ENCODE results near the gene SH3PXD2B.
A peak's percentile ranks its signal among the peaks of the same experiment; 100 is the strongest.
"Not testable (repeated sequence)": the region's sequence is repeated elsewhere in the genome, so short reads cannot be mapped to it uniquely, and the experiment has no call there.

Gene SH3PXD2B

GRCh38 chr5:172485511-172486202, 31.3 kb upstream of the SH3PXD2B start:
- DNase-seq: no peak

GRCh38 chr5:172484664-172485063, 30.3 kb upstream of the SH3PXD2B start:
- DNase-seq: no peak

GRCh38 chr5:172482156-172483020, 28.1 kb upstream of the SH3PXD2B start:
- DNase-seq: no peak

GRCh38 chr5:172481011-172481800, 26.9 kb upstream of the SH3PXD2B start:
- DNase-seq: no peak

GRCh38 chr5:172479784-172480115, 25.4 kb upstream of the SH3PXD2B start:
- DNase-seq: no peak

GRCh38 chr5:172479034-172479783, 24.9 kb upstream of the SH3PXD2B start:
- DNase-seq: peak; percentile 37

GRCh38 chr5:172478695-172479033, 24.3 kb upstream of the SH3PXD2B start:
- DNase-seq: not testable (repeated sequence)

GRCh38 chr5:172478256-172478655, 23.9 kb upstream of the SH3PXD2B start:
- DNase-seq: no peak

DNA sequence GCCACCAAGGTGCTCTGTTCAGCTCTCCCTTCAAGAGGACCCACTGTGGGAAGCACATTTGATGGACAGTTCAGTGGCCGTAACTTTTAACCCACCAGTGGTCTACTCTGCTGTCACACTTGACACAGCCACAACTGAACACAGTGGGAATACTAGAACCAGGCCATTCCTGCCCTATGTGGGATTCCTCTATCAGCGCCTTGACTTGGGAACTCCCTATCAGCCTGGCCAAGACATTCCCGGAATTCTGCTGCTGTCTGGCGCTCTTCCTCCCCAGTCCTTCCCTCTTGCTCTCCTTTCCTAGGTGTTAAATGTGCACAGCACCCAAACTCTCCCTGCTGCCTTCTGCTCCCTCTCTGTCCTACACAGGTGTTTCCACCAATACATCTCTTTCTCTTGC, 23.1 kb upstream of the SH3PXD2B start:
- DNase-seq: no peak

GRCh38 chr5:172474293-172474692, 20.0 kb upstream of the SH3PXD2B start:
- no peak for DNase-seq

- DNase-seq: no peak
Measured at GRCh38 chr5:172473427-172473826, 19.1 kb upstream of the SH3PXD2B start.

DNA sequence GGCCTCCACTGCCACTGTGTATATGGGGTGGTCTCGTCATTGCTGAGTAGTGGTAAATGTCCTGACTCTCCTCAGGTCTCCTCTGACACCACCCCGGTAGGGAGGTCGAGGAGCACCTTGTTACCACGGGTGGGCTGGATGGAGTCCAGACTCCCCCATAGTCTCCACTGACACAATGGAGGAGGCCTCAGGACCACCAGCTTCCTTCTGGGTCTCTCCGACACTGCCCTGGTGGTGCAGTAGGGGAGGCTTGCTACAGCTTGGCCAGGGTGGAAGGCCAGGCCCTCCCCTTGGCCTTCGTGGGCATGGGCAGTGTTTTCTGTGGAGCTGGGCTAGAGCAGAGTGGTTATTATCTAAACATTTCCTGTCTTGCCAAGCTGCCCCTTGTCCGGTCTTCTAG, 15.4 kb upstream of the SH3PXD2B start:
- DNase-seq: no peak

DNA sequence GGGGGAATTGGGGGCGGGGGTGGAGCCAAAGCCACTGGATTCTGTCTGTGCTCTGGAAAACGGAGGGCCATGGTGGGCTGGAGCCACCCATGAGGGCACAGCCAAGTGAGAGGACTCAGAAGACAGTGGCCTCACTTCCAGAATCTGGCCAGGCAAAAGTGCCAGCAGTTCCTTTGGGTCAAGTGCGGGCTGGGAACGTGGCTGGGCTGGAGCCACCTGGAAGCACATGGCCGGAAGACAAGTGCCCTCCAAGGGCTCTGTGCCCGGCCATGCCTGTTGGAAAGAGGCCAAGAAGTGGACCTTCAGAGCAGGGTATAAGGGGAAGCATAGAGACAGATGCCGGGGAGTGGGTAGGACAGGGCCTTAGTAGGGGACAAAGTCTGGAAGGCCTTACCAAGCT, 11.7 kb upstream of the SH3PXD2B start:
- no peak for DNase-seq

DNA sequence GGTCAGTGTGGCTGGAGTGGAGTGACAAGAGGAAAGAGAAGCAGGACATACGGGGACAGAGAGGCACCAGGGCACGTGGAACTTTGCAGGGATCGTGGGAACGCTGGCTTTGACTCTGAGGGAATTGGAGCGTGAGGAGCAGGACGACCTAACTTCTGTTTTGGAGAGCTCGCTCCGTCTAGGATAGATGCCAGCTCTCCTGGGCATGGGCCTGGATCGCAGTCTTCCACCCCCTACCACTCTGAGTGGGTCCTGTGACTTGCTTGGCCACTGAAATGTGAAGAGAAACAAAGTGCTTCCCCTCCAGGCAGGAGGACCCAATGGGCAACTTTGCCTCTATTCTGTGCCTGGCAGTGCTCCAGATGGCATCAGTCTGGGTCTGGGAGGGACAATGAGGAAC, 8.7 kb upstream of the SH3PXD2B start:
- DNase-seq: no peak

DNA sequence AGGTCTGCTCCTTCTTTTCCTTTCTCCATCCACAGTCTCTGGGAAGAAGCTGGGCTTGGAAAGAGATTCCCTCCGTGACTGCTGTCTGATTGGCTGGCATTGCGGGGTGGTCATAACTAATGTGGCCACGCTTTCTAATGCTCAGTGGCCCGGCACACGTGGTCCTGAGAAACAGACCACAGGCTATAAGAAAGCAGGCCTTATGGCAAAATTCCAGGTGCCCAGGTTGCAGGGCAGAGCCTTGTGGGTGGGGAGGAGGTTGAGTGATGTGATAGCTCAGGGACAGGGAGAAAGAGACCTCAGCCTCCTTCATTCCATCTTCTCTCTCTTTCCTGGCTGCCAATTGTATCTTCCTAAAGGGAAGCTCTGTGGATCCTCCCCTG, 5.4 kb upstream of the SH3PXD2B start:
- DNase-seq: no peak

DNA sequence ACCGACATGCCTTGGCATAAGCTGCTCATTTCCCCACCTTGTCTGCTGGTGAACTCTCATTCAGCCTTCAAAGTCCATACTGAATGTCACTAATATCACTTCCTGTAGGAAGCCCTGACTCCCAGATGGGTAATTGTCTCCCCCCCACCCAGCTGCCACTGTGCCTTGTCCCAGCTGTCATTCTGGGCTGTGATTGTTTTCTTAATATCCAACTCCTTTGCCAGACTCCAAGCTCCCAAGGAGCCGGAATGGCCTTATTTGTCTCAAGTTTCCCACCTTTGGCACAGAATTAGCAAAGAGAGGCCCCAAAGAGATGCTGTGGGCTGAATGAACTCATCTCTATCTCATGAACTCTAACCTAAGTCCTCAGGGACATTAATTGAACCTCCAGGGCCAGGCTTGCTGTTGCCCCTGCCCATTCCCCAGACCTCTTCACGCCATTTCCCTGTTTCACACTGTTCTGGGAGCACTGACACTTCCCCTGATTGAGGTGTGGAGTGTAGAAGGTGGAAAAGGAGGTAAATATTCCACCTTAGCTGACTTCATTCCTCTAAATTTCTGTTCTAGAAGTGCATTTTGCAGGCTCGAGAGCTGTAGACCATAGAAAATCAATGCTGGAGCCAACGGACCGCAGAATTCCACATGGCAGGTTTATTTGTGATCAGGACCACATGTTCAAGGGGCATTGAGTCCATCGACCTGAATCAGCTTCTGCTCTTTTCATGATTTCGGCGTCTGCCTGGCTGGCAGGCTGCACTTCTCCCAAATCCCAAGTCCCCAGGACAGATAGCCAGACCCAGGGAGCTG, 4.9 kb upstream of the SH3PXD2B start:
- no peak for DNase-seq

DNA sequence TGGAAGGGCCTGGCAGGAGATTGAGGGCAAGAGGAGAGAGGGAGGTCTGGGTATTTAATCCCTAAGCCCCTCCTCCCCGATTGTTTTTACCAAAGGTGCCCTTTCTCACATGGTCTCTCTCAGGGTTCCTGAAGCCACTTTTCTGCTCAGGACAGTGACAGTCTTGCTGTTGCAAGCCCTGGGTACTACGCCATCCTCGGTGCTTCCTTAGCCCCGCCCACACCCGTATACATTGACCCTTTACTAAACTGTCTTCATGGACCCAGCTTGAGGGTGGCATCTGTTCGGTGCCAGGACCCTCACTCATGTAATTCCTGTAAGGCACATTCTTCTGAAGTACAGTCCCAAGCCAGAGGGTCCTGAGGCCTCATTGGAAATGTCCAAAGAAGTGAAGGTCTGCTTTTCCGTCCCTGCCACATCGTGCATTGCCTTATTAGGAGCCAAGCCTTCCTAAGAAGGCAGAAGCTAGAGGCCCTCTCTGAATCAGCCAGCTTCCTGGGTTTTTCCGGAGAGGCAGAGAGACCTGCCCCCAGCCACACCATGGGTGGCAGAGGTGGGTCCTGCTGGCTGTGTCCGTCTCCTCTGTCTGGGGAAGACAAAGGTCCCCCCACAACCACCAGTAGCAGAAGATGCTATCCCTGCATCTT, 1.9 kb upstream of the SH3PXD2B start:
- DNase-seq: no peak

GRCh38 chr5:172455511-172456061, 1.3 kb upstream of the SH3PXD2B start:
- DNase-seq: no peak

DNA sequence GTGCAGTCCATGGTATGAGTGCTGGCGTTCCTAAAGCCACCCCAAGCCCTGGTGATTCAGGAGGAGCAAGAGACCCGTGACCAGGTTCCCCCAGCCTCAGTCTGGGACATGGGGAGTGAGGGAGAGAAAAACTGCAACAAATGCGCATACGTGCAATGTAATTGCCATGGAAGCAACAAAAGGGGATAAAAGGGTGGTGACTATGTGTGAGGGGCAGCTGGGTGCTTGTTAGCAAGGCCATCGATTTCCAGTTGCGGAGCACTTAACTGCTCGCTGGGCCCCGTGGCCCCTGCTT, 709 bp upstream of the SH3PXD2B start:
- no peak for DNase-seq

- DNase-seq: no peak
Measured at GRCh38 chr5:172453986-172454357, 353 bp downstream of the SH3PXD2B start.

- no peak for DNase-seq
Measured at GRCh38 chr5:172453206-172453985, 929 bp downstream of the SH3PXD2B start.
